IPS-18c (cell line): ENCODE measurements around the gene HOXA5.

ENCODE experiments used
- H3K4me3 ChIP-seq: 2 replicates; pipeline ENCODE4 v1.7.0; 2013; ENCODE audit warnings: low read depth, mild to moderate bottlenecking, low read length, moderate library complexity; ENCODE audit not compliant: insufficient read depth
- H3K9me3 ChIP-seq: one replicate; pipeline ENCODE4 v1.6.1; 2013; ENCODE audit warnings: mild to moderate bottlenecking, low read length, moderate library complexity; ENCODE audit not compliant: control insufficient read depth, insufficient read depth

The HOXA5 gene

DNA sequence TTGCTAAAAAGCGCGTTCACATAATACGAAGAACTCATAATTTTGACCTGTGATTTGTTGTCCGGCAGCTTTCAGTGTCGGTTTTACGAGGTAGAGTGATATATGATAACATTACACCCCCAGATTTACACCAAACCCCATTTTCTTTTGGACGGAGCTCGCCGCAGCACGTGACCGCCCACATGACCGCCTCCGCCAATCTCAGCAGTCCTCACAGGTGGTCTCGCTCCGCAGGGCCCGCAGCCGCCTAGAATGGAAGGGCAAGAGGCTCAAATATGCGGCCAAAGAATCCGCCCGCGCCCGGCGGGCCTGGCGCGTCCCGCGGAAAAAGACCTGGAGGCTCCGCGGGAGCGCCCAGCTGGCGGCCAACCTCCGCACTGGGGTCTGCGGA is 13.0 kb upstream of the HOXA5 start, which contains the start of gene HOXA7:
Gene HOXA7, minus strand, starts transcription at position 168 of the 391 bp plus-strand sequence. Its CDS starts 130 bp downstream, at position 38.
- peaks cover 9% of the 10 kb centered on the region for H3K9me3 ChIP-seq
- H3K4me3 ChIP-seq: peak within 1 kb of the TSS; percentile 25

DNA sequence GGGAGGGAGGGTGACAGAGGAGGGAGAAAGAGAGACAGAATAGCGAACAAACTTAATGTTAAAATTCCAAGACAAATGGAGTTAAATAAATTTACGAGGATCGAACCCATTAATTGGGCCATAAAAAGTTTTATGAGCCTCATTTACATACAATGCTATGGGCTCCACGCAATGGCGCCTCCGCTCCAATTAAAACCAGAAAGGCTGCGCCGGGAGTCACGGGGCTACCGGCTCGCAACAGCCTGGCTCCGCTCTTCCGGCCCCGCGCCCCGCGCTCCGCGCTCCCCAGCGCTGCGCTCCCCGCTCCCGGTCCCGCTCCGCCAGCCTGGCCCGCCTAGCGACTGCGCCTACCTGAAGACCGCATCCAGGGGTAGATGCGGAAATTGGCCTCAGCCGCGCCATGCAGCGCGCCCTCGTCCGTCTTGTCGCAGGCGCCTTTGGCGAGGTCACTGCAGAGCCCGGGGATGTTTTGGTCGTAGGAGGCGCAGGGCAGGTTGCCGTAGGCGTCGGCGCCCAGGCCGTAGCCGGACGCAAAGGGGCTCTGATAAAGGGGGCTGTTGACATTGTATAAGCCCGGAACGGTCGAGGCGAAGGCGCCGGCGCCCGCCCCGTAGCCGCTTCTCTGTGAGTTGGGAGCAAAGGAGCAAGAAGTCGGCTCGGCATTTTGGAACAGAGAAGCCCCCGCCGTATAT is 12.5 kb upstream of the HOXA5 start:
- peak overlapping the region; percentile 25 for H3K4me3 ChIP-seq
- H3K9me3 ChIP-seq: peaks cover 9% of the 10 kb centered on the region

DNA sequence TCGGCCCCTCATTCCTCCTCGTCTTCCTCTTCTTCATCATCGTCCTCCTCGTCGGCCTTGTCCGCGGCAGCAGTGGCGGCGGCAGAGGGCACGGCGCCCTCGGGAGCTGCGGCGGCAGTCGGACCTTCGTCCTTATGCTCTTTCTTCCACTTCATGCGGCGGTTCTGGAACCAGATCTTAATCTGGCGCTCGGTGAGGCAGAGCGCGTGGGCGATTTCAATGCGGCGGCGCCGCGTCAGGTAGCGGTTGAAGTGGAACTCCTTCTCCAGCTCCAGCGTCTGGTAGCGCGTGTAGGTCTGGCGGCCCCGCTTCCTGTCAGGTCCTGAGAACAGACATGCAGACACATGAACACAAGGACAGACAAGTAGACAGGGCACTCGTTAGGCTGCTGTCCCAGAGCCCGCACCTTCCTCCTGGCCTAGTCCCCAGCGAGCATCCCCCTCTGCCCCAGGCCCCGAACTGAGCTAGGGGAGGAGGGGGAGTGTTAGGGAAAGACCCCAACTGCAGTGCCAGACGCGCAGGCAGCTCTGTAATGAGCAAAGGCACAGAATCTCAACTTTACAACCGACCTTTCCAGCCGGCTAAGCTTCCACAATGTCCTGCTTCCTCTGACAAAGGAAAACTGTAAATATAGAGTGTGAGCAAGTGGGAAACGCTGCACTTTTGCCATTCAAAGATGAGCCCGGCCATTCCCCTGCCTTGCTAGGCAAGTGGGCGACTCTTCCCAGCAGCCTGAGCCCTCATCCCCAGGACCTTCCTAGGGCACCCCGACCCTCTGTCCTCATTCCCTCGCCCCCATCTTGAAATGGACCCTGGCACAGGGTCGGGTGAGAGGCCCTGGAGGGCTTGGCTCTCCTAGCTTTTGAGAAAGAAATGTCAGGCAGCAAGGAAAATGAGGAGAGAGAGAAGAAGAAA is 11.7 kb upstream of the HOXA5 start:
- peaks cover 7% of the 10 kb centered on the region for H3K9me3 ChIP-seq
- no peak overlapping the region for H3K4me3 ChIP-seq

DNA sequence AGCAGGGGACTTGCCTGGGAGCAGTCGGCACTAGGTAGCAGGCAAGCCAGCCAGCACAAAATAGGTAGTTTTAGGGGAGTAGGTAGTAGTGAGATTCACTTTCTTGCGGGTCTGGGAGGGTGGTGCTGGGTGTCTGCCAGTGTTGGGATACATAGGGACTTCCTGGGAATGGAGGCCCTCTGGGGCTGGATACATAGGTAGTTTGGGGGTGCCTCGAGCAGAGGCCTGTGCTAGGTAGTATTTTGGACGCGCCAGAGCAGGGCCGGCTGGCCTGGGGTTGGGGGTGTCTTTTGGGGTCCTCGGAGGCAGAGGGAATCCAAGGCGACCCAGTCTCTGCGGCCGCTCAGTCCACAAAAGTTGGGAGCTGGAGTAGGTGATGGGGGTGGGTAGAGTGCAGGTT is 10.9 kb upstream of the HOXA5 start:
- Histone ChIP-seq H3K9me3 (peaks cover 4% of the 10 kb centered on the region), H3K4me3 (no peak overlapping the region)

DNA sequence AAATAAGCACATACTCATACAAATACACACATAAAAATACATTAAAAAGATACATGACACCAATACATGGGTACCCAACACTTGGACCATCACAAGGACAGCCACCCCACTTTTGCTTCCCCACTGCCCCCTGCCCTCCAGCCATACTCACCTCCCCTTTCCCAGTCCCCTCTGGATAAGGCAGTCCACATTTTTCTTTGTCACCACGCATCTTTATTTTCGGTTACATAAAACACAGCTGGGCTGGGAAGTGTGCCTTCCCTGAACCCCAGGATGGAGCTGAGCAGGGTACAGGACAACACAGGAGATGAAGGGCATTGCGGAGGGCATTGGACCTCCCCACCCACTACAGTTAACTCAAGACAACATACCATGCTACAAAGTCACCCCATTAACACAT is 10.0 kb upstream of the HOXA5 start:
- peaks cover 3% of the 10 kb centered on the region for H3K9me3 ChIP-seq
- H3K4me3 ChIP-seq: no peak overlapping the region

DNA sequence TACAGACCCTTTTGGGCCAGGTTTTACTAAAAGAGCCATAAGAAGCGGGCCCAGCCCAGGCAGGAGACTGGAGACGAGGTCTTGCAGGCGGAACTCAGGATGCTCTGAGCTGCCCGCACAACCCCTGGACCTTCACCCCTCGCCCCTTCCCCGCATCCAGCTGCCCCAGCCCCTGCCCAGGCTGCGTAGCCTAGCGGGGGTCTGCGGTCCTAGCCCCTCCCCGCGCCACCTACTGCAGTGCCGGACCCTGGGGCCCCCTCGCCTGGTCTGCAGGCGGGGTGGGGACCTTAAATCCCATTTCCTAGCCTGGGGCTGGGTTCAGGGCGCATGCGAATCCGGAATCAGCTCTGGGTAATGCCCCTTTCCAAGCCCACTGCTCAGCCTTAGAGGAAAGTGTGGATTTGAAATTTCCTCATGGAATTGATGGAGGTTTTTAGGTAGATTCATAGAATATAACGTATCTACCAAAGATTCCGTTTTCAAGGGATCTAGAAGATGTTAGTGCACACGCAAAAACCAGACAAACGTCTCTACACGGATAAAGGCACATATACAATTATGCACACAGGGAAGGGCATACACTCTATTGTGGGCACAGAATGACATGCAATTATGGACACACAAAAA is 9.4 kb upstream of the HOXA5 start:
- Histone ChIP-seq H3K9me3 (no peaks in the 10 kb centered on the region), H3K4me3 (no peak overlapping the region)

DNA sequence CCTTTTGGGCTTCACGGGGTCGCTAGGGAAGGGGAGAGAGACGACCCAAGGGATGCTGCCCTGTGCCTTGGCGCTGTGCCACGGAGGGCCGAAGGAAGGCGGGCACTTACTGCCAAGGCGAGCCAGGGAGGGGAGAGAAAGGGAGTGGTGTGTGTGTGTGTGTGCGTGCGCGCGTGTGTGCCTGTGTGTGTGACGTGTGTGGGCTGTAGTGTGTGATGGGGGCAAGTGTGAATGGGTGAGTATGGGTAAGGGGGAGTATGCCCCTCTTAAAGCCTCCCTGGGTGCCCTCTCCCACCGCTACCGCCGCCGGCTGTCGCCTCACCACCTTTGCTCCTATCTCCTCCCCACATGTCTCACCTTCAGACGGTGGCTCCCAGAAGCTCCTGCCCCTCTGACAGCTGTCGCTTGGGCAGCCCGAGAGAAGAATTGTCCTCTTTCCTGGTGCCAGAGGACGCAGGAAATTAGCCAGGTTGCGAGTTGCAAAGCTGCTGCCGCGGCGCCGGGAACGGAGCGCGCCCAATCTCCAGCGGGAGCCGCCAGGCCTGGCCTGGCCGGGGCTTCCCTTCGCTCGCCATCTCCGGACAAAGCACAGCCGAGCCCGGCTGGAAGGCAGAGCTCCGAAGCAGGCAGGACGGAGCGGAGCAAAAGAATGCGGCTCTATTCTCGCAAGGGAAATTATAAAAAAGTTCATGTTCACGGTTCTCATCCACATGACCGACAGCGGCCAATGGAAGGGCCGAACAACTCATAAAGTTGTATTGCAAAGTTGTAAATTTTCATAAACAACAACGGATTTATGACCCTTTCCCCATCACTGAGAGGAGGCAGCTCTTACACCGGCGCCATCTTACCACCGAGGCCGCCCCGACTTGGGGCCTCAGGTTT is 8.7 kb upstream of the HOXA5 start, which contains the start of gene HOXA3:
Gene HOXA3, minus strand, starts transcription at position 653 of the 885 bp plus-strand sequence. CDS start 41,943 bp downstream, outside the sequence.
- Histone ChIP-seq H3K9me3 (peaks cover under 1% of the 10 kb centered on the region), H3K4me3 (no peak within 1 kb of the TSS)

DNA sequence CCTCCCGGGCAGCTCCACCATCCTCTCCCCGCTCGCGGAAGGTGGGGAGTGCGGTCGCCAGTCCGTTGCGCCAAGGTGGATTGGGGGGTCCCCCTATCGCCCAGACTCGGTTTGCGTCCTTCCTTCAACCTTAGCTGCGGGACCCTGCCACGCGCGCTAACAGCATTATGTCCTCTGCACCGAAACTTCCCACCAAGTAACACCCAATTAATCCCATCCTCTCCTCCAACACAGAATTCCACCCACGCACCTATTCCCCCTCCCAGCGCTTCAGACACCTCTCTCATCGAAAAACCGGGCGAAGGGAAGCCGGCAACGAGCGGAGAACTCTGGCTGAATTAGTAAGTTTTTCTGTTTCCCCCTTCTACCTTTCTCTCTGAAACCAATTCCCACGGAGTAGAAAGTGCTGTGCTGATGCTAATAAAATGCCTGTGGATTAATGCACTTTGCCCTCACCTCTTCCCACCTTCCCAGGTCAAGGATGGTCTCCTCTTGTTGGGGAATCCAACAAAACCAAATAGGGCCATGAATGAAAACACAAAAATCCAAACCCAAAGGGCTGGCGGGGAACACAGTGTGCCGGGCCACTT is 8.0 kb upstream of the HOXA5 start:
- Histone ChIP-seq H3K9me3 (peaks cover 2% of the 10 kb centered on the region), H3K4me3 (no peak overlapping the region)

DNA sequence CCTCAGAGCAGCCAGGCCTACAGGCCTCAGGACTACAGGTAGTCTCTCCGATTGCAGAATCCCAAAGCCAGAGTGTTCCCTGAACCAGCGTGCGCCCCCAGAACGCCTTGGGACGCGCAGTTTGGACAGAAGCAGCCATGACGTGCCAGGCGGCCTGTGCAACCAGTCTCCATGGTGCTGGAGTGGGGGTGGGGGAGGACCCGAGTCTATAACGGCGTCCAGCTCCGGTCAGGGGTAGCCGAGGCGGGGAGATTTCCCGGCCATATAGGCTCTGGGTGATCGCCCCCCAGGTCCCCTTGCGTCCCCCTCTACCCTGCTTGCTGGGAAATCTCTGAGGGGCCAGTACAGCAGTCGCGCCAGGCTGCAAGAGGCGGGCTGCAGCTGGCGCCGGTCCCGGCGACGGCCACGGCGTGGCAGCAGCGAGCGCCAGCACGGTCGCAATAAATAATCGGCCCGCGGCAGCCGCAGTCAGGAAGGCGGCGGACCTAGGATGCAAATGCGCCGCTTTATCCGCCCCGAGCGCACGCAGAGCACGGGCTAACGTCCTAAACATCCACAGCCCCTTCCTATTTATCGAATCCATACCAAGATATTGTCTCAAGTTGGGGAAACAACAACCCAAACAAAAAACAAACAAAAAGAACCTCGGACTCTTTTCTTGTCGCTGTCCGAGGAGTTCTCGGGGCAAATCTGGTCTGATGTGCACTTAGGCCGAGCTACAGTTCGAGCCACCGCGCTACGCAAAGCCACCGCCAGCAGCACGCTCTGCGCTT is 7.3 kb upstream of the HOXA5 start:
- H3K9me3 ChIP-seq: peaks cover 2% of the 10 kb centered on the region
- peak overlapping the region; percentile 22; the same call in 1 of the 2 replicates for H3K4me3 ChIP-seq

DNA sequence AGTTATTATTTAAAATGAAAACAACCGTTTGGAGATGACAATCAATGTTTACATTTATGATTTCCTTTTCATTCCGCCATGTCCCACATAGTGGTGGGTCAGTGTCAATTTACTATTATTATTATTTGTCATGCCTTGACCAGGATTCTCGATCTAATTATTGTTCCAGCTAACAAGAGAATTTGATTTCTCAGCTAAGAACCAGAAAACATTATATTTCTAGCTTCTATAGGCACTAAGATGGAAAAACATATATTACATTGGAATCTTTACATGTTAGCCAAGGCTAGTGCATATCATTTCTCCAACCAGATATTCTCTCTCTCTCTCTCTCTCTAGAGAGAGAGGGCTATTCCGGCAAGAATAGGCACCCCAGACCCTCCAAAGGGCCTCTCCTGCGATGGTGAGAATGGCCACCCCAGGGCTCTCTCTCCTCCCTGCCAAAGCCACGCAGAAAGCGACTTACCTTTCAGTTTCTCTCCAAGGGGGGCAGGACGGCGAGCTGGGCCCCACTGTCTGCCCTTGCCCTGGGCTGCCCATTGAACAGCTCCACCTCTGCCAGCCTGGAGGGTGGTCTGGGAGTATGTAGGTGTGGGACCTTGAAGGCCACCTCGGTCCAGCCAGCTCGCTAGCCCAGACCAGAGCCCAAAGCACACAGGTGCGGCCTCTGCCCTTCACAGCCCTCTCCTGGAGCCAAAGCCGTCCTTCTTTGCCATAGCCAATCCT is 6.5 kb upstream of the HOXA5 start:
- H3K9me3 ChIP-seq: peaks cover 2% of the 10 kb centered on the region
- H3K4me3 ChIP-seq: no peak overlapping the region

DNA sequence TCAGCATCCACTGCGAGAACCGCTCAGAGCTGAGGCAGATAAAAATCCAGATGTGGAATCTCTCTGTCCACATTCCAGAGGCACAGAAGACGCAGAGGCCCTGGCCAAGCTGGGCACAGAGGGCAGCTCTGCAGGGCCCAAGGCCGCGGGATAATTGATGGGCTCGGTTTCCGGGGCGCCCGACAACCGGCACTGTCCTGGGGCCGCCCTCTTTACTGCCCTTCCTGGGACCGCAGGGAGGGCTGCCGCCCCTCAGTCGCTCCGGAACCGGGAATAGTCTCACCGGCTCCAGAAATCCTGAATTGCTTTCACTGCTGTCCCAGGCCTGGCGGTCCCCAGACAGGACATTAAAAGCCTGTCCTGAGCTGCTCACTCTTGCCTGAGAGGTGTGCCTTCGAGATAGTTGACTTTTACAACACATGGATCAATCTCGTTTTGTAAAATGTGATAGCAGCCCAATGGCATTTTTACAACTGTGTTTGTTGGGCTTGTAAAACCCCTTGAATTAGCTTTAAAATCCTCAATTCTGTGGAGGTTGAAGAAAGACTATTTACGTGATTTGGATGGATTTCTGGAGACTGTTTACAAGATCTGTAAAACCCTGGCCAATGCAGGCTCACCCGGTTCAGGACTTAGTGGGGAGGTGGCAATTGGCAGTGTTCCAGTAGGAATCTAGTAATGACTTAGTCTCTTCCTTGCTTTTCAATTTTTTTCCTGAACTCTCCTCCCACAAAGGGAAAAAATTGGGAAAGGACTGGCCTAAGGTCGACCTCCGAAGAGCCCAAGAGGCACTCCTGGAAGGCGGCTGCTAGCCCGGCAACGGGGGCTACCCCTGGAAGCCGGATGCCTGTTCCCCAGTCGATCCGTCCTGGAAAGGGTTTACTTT is 5.5 kb upstream of the HOXA5 start:
- peaks cover 2% of the 10 kb centered on the region for H3K9me3 ChIP-seq
- H3K4me3 ChIP-seq: no peak overlapping the region

DNA sequence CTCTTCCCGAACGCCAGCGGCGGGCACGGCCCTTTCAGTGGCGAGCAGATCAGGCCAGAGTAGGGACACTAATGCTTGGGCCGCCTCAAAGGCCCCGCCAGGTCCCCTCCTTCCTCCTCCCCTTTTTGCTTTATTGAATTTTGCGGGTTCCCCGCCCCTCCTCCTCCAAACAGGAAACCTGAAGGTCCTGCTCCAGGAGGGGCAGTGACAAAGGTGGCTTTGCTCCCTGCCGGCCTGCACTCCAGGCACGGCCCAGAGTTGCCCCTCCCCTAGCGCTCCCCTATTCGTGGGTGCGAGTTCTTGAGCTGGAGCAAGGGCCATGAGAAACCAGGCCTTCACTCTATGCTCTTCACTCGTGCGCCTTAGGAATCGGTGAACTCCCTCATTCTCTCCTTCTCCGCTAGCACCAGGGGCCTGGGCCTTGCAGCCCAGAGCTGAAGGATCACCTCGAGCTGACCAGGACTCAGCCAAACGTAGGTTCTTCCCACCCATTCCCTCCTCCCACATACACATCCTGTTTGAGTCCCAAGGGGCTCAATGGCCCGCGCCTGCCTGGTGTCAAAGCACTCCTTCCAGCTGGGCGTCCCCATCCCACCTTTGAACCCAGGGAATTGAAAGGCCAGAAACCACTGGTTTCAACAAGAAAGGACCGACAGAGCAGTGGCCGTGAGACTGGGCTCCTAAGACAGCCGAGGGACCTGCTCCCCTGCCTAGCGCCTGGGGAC is 4.7 kb upstream of the HOXA5 start:
- Histone ChIP-seq H3K9me3 (peaks cover 5% of the 10 kb centered on the region), H3K4me3 (no peak overlapping the region)

DNA sequence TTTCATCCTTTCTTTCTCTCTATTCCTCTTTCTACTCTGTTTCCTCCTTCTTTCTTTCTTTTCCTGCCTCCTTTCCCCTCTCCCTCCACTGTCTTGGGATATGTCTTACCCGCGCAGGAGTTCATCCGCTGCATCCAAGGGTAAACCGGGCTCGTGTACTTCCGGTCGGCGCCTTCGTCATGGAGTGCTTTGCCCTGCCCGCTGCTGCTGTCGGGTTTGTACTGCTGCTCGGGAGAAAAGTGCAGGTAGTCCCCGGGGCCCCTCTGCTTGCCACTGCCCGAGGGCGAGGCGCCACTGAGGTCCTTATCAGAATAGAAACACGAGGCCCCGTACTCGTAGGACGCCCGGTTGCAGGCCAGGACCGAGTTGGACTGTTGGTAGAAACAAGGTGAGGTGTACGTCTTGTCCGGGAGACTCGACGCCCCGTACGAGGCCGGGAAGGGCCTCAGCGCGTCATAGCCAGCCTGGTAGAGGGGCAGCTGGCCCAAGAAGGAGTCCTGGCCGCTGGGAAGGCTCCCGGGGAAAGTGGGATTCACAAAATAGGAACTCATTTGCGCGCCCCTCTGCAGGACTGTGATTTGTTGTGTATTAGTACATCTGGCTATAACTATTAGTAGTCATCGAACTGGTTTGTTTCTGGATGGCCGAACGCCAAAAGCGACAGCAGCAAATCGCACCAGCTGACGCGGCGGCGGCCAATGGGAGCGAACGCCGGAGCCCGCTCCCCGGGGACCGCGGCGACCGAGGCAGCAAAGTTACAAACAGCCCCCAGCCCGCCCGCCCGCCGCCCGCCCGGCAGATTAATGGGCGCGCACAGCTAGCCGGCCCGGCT is 3.9 kb upstream of the HOXA5 start, which contains the start of gene HOXA6:
Gene HOXA6, minus strand, starts transcription at position 576 of the 832 bp plus-strand sequence. Its CDS starts 25 bp downstream, at position 551.
- no peak within 1 kb of the TSS for H3K4me3 ChIP-seq
- H3K9me3 ChIP-seq: peaks cover 7% of the 10 kb centered on the region
